NT2/D1 (cell line): ENCODE data around the gene LRRC4C.

Experiments
- SUZ12 ChIP-seq: IDR thresholded peaks from 2 replicates; pipeline ENCODE4 v1.6.1; 2011; ENCODE audit not compliant: insufficient read length, insufficient read depth; ENCODE audit errors: extremely low read depth
- YY1 ChIP-seq: IDR thresholded peaks from 2 replicates; pipeline ENCODE4 v1.6.1; 2011; ENCODE audit not compliant: insufficient read length, insufficient read depth
- ZNF274 ChIP-seq: IDR thresholded peaks from 2 replicates; pipeline ENCODE4 v1.6.1; 2011; ENCODE audit warnings: mild to moderate bottlenecking, low read depth, low read length

GRCh38 chr11:40132912-40133311, 1326.5 kb downstream of the LRRC4C start:
- TF ChIP-seq SUZ12: no peak
- TF ChIP-seq YY1: no peak
- no peak for TF ChIP-seq ZNF274
